Islet of Langerhans (tissue), 1 donor: ENCODE results near the gene ARRDC2.
"Not testable (repeated sequence)": the region's sequence is repeated elsewhere in the genome, so short reads cannot be mapped to it uniquely, and the experiment has no call there.

Experiments
- FAIRE-seq: peaks from one replicate; lab custom pipeline; 2011; peaks lifted over from hg19 to GRCh38; lab: Jason Lieb, UNC

Gene ARRDC2

DNA sequence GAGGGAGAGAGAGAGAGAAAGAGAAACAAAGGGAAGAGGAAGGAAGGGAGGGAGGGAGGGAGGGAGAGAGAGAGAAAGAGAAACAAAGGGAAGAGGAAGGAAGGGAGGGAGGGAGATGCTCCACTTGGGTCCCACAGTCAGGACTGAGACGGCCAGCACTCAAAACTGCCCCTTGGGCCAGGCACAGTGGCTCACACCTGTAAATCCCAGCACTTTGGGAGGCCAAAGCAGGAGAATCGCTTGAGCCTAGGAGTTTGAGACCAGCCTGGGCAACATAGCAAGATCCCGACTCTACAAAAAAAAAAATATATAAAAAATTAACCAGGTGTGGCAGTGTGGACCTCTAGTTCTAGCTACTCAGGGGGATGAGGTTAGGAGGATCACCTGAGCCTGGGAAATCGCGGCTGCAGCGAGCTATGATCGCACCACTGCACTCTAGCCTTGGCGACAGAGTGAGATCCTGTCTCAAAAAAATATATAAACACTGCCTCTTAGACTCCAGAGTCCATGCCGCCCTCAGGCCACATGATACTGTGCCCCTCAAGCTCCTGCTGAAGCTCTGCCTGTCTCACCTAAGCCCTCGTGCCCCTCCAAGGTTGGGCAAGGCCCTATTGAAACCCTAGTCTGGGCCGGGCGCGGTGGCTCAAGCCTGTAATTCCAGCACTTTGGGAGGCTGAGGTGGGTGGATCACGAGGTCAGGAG lies 8.4 kb downstream of the ARRDC2 start:
- FAIRE-seq, result no peak

DNA sequence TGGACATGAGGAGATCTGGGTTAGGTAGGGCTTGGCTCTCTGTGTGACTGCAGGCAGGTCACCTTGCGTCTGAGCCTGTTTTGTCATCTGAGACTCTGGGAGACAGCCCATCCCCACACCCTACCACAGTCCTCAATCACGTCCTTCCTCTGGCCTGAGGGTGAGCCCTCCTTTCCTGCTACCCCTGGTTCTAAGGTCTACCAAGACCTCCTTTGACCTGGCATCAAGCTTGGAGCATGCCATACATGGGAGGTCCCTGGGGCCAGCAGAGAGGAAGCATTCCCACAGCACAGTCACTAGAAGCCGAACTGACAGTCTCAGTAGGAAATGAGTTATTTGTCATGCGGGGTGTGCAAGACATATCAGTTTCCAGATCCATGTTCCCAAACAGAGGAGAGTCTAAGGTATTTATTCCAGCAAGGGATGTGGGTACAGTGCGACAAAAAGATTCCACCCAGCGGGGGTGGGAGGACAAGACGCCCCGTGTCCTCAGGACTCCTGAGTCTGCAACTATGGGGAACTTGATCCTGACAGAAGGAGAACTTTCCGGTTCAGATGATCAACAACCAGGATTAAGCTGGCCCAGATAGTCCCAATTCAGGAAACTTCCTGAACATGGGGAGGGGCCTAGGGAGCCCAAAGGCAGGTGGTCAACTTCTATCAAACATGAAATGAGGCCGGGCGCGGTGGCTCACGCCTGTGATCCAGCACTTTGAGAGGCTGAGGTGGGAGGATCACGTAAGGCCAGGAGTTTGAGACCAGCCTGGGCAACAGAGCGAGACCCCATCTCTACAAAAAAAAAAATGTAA lies 9.5 kb downstream of the ARRDC2 start:
- no peak for FAIRE-seq

DNA sequence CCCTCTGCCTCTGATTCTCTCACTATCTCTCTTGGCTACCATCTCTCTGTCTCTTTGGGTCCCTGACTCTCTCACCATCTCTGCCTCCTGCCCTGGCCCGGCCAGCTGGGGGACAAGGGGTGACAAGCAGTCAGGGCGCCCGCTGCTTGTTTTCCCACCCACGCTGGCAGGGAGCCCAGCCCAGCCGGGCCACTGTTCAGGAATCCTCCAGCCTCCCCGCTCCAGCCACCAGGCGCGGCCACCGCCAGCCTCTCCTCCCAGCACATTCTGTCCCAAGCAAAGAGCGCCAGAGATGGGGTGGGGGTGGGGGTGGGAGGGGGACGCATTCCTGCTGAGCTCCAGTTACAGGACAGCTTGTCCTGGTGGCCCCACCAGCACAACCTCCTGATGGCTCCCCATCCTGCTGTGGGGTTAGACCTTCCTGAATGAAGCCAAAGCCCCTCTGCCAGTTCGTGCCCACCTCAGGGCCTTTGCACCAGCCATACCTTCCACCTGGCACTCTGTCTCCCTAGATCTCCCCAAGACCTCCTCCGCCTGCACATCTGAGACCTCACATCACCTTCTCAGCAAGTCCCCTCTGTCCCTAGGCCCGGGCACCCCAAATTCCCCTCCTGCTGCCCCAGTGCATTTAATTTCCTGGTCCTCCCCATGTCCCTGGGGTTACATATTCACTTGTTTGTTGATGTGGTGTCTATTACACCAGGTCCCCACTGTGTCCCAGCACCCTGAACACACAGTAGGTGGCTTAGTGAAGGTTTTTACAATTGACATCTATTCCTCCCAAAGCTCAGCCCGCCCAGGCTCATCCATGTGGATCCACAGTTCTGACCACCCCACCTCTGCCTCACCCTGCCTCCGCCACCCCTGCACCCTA lies 12.5 kb downstream of the ARRDC2 start:
- no peak for FAIRE-seq

DNA sequence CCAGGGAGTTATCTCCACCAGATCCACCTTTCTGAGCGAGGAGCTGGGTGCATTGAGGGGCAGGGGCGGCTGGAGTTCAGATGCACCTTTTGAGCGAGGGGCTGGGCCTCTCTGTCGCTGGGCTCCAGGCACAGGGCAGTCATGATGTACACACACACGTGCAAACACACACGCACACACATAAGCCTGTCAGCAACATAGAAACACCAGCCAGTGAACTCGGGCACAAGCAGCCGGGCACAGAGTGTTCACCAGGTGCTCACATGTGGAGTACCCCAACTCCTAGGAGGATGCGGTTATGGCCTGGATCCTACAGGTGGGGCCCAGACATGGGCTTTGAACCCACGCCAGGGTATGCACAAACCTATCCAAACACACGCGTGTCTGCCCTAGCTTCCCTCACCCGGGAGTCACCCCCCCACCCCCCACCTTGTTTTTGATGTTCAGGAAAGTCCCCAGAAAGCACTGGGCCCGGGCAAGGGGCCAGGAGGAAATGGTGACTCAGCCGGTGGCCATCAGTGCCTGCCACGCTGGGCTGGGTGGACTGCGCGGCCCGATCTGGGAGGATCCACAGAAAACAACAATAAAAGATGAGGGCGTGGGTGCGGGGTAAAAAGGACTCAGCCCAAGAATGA lies 13.3 kb downstream of the ARRDC2 start:
- no peak for FAIRE-seq

DNA sequence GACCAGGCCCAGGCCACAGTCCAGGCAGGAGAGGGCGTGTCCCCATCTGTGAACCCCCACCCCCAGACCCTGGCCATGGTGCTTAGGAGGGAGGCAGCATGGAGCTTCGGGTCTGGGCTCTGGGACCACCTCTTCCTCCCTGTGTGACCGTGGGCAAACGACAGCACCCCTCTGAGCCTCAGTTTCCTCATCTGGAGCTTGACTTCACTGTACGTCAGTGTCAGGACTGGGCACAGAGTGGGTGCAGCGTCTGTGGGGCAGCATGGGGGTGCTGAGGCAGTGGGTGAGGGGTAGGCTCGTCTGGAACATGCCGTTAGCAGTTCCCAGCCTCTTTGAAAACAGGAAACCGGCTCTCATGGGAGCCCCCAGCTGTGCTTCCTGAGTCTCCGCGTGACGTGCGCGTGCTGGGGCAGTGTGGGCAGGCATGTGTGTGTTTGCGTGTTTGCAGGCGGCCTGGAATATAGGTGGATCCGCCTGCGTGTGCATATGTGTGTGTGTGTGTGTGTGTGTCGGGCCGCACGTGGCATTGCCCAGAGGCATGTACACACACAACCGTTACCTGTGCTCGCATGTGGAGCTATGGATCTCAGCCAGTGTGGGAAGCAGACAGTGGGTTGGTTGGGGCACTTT lies 15.8 kb downstream of the ARRDC2 start:
- no peak for FAIRE-seq

DNA sequence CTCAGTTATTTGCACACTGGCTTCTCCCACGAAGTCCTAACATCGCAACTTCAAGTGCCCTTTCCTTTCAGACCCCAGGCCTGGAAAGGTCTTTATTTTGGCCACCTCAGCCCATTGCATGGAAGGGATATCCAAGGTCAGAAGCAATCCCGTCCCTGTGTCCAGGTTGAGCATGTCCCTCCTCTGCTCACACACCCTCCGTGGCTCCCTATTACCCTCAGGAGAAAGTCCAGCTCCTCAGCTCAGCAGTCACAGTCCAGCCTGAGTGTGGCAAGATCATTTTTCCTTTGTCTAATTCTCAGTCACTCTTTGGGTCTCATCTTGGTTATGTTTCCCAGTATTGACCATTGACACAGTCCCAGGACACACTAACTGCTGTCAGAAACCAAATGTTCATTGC lies 19.2 kb downstream of the ARRDC2 start:
- no peak for FAIRE-seq

DNA sequence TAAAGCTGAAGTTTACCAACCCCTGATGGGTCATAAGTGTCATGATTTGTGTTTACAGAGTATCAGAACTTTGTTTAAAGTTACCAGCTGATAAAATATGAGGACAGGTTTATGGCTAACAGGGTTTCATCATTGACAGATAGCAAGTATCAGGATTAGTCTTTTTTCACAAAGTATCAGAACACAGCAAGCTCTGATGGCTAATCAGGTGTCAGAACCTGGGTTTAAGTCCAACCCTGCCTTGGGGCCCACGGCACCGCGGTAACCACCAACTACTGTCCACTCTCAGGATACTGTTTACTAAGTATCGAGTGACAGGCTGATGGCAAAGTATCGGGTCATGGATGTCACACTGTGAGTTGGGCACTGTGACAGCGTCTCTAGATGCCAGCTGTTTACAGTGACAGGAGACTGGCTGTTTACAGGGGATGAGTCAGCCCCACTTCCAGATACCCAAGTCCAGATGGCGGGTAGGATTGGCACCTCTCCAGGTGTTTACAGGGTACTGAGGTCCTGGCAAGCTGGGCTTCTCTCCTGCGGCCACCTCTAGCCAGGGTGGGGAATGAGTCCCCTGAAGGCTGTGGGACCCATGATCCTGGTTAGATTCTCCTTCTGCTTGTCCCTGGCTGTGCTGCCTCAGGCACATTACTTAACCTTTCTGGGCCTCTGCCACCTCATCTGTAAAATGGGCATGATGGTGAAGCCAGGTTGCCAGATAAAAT lies 21.8 kb downstream of the ARRDC2 start:
- FAIRE-seq, result no peak

DNA sequence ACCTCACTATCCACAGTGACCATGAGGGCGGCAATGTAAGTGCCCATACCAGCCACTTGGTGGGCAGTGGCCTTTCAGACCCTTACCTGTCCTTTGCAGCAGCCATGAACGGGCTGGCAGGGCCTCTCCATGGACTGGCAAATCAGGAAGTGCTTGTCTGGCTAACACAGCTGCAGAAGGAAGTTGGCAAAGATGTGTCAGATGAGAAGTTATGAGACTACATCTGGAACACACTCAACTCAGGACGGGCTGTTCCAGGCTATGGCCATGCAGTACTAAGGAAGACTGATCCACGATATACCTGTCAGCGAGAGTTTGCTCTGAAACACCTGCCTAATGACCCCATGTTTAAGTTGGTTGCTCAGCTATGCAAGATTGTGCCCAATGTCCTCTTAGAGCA lies 23.4 kb downstream of the ARRDC2 start:
- not testable (repeated sequence) for FAIRE-seq

DNA sequence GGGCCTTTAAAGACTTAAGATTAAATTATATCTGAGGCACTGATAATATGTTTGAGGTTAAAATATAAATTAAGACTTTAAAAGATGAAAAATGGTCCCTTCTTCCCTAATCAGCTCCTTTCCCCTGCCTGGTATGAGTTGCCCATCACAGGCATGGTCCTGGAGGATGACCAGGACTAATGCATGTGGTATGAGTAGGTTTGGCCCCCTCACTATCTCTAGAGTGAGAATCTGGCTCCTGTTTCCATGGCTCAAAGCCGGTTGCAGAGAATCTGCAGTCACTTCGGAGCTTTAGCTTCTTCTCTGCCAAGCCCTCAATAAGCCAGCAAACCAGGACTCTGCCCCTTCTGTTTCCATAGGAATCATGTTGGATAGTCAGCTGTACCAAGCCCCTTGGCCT lies 24.1 kb downstream of the ARRDC2 start:
- FAIRE-seq, result not testable (repeated sequence)

DNA sequence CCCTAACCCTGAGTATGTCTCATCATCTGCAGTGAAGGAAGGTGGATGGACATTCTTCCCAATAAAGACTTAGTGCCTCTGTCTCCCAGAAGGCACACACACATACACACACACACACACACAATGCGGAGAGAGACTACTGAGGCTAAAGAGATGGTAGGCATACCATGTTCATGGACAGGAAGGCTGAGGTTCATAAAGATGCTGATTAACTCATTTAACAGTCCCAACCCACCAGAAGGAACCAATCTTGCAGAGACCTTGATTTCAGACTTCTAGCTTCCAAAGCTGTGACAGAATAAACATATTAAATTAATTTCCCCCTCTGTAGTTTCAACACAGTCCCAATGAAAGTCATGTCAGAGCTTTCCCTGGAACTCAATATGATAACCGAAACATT lies 33.1 kb downstream of the ARRDC2 start:
- FAIRE-seq, result no peak

DNA sequence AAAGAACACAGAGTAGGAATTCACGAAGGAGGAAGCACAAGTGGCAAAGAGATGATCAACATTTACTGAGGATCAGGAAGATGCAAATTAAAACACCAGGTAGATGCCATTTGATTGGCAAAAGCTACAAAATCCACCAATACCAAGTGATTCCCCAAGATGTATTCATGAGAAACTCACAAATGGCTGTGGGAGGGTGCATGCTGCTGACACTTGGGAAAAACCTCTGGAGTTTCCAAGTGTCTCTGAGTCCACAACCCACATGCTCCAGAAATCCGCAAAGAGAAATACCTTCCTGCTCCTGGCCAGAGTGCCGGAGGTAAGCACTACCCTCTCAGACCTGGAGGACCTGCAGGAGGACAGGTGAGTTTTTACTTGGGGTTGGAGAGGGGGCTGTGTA lies 35.7 kb downstream of the ARRDC2 start:
- FAIRE-seq, result no peak

DNA sequence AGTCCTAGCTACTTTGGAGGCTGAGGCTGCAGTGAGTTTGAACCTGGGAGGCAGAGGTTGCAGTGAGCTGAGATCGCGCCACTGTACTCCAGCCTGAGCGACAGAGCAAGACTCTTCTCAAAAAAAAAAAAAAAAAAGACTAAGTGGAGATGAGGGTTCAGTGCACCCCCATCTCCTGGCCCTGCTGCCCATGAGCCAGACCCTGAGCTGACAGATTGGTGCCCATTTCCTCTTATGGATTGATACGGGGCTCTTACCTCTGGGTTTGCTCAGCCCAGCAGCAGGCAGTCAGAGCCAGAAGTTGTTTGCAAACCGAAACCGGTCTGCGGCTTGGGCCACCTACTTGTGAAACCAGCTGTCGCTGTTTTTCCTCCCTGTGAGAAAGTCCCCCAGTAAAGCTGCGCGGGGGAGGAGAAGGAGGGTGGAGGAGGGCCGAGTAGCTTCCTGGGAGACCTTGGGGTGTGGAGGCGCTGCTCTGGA lies 36.9 kb downstream of the ARRDC2 start:
- FAIRE-seq, result peak; percentile 79

DNA sequence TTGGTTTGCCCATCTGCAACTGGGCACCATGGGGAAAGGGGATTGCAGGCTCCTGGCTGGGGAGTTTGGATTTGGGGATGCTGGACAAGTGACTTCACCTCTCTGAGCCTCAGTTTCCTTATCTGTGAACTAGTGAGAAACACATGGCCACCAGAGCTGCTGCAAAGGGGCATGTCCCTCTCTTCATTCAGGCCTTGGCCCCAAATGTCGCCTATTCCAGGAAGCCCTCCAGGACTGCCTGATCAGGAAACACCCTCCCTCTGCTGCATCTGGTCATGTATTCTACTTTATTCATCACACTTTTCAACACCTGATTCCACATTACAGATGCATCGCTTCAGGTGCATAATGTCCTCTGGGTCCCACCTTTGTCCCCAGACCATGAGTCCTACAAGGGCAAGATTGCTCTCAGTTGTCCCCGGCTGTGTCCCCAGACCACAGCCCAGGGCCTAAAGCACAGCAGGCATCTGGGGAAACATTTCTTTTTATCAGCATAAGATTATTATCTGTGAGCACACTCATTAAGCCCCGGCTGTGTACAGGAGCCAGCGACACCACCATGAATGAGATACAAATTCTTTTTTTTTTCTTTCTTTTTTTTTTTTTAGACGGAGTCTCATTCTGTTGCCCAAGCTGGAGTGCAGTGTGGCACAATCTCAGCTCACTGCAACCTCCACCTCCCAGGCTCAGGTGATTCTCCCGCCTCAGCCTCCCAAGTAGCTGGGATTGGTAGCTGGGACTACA lies 37.5 kb downstream of the ARRDC2 start:
- FAIRE-seq, result peak; percentile 51

DNA sequence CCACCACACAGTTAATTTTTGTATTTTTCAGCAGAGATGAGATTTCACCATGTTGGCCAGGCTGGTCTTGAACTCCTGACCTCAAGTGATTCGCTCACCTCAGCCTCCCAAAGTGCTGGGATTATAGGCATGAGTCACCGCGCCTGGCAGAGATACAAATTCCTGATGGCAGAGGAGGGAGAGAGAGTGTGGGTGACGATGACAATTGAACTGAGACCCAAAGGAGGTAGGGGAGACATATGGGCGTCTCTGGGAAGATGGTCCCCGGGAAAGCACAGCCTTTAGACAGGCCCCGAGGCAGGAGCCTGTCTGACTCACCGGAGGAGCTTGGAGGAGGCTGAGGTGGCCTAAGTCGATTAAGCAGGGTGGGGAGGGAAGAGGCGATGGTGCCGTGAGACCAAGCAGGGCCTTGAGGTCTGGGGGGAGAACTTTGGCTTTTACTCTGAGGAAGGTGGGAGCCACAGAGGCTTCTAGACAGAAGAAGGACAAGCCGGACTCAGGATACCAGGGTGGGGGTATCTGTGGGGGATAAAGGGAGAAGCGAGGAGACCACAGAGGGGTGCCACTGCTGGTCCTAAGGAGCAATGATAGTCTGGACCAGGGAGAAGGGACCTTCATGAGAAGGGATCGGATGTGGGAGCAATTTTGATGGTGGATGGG lies 38.2 kb downstream of the ARRDC2 start:
- FAIRE-seq, result no peak

DNA sequence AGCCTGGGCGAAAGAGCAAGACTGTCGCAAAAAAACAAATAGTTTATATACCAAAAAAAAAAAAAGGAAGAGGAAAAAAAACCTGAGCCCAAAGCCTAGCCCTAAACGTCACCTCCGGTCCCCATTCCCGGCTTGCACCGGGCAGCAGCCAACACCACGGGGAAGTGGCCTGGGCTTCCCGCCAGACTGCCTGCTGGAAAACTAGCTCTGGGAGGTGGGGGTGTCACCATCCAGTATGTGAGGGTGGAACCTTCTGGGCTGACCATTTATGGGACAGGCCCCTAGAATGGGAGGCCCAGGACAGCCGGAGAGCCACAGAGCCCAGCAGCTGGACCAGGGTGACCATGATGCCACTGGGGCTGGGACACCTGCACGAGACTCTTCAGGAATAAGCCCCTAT lies 41.4 kb downstream of the ARRDC2 start:
- FAIRE-seq, result no peak

DNA sequence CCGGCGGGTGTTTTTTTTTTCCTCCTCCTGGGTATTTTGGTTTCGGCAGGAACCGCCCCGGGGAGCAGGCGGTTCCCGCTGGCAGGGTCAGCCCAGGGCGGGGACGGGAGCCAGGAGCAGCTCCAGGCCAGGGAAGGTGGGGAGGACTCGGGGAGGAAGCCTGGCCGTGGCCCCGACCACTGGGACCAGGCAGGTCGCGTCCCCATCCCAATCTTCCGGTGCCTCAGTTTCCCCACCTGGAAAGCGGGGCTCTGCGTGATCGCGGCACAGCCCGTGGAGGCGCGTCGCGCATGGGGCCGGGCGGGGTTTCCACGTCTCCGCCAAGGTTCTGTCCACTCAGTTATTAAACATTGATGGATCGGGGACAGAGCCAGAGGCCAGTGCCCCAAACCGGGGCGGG lies 43.9 kb downstream of the ARRDC2 start:
- FAIRE-seq, result no peak

DNA sequence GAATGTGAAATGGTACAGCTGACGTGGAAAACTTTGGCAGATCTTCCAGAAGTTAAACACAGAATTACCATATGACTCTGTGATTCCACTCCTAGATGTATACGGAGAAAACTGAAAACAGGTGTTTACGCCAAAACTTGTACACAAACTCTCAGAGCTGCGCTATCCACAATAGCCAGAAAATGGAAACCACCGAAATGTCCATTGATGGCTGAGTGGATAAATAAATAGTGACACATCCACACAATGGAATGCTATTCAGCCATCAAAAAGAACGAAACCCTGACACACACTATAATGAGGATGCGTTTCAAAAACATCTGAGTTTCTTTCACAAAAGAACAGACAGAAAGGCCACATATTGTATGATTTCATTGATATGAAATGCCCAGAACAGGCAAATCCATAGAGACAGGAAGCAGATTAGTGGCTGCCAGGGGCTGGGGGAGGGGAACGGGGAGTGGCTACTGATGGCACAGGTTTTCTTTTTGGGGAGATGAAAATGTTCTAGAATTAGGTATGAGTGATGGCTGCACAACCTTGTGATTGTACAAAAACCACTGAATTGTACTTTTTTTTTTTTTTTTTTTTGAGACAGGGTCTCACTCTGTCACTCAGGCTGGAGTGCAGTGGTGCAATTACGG lies 45.7 kb downstream of the ARRDC2 start:
- no peak for FAIRE-seq

DNA sequence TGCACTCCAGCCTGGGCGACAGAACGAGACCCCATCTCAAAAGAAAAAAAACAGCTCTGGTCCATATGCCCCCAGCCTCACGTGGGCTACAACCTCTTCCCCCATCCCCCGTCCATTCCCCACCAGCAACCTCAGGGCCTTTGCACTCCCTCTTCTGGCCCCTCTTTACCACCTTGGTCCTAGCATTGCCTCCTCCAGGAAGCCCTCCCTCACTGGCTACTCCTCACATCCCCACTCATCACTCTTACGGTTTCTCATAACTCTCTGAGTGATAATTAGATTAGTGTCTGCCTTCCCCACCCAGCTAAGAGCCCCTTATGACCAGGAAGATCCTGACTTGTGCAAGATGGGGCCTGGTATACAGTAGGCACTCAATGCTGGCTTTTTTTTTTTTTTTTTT lies 48.0 kb downstream of the ARRDC2 start:
- no peak for FAIRE-seq

DNA sequence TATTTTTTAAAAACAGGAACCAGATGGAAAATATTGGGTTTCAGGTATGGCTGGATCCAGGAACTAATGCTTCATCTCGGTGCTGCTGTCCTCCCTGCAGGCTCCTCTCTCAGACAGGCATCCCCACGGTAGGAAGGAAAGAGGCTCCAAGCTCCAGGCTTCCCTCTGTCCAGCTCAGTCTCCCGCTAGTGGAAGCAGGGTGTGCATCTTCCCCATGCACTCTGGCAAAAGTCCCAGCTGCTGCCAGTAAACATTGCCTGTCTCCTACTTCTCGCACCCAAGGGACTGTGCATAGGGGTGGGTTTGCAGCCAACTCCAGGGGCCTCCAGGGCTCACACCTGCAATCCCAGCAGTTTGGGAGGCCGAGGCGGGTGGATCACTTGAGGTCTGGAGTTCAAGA lies 49.6 kb downstream of the ARRDC2 start:
- FAIRE-seq, result no peak
